ENCODE measurements around the gene SPTB. TPM values are rescaled to one million over a fixed set of nuclear protein-coding genes. Genes with fewer than 3 reads are reported as not detected.
"Not testable (repeated sequence)": the region's sequence is repeated elsewhere in the genome, so short reads cannot be mapped to it uniquely, and the experiment has no call there.

The SPTB gene
- total RNA-seq, 1 donor from 2014 or later, result 3.0 TPM

DNA sequence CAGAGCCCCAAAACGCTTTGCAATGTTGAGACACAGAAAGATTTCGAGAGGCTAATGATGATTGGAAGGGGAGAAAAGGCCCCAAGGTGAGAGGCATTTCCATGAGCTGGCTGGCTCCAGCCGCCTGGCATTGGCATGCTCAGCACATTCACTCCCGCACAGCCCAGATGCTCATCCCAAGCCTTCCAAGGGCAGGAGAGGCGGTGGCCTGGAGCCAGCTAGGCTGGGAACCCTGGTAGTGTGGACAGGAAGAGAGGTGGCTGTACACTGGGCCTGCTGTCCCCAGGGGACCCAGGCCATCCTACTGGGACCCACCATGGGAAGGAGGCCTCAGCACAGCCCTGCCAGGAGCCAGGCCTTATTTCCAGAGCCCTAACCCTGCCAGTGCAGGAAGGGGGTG lies 72.2 kb downstream of the SPTB start:
- H3K27ac ChIP-seq, result no peak overlapping the region
- DNase-seq (peak; percentile 62), ATAC-seq (no peak)

GRCh38 chr14:64806862-64807495 lies 72.7 kb downstream of the SPTB start:
- ATAC-seq, result no peak
- Histone ChIP-seq H3K4me3 (no peak overlapping the region), H3K36me3 (no peaks in the 10 kb centered on the region), H3K27me3 (no peaks in the 10 kb centered on the region), H3K9me3 (no peaks in the 10 kb centered on the region), H3K27ac (peak overlapping the region; percentile 60), H3K4me1 (peaks cover 11% of the 10 kb centered on the region)
- intact Hi-C loops (cut with DNase I), result no loop called here
- no peak for DNase-seq
- TF ChIP-seq, protein P1, sequence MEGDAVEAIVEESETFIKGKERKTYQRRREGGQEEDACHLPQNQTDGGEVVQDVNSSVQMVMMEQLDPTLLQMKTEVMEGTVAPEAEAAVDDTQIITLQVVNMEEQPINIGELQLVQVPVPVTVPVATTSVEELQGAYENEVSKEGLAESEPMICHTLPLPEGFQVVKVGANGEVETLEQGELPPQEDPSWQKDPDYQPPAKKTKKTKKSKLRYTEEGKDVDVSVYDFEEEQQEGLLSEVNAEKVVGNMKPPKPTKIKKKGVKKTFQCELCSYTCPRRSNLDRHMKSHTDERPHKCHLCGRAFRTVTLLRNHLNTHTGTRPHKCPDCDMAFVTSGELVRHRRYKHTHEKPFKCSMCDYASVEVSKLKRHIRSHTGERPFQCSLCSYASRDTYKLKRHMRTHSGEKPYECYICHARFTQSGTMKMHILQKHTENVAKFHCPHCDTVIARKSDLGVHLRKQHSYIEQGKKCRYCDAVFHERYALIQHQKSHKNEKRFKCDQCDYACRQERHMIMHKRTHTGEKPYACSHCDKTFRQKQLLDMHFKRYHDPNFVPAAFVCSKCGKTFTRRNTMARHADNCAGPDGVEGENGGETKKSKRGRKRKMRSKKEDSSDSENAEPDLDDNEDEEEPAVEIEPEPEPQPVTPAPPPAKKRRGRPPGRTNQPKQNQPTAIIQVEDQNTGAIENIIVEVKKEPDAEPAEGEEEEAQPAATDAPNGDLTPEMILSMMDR (IDR thresholded peaks at IDR 0.05), result no peak

More for the DNA sequence above, 72.2 kb downstream of the SPTB start:
- Histone ChIP-seq H3K4me1 (peaks cover 11% of the 10 kb centered on the region), H3K9me3 (no peaks in the 10 kb centered on the region), H3K36me3 (no peaks in the 10 kb centered on the region), H3K4me3 (no peak overlapping the region), H3K27me3 (no peaks in the 10 kb centered on the region)
- TF ChIP-seq, protein P1 (IDR thresholded peaks at IDR 0.05), result no peak
- intact Hi-C loops (cut with DNase I), result no loop called here

GRCh38 chr14:64806202-64806861 lies 73.4 kb downstream of the SPTB start:
- intact Hi-C loops (cut with DNase I), result no loop called here
- Histone ChIP-seq H3K9me3 (no peaks in the 10 kb centered on the region), H3K4me3 (no peak overlapping the region), H3K36me3 (no peaks in the 10 kb centered on the region), H3K4me1 (peaks cover 11% of the 10 kb centered on the region), H3K27ac (peak overlapping the region; percentile 60), H3K27me3 (no peaks in the 10 kb centered on the region)
- DNase-seq, result peak; percentile 64
- ATAC-seq, result peak; percentile 72
- TF ChIP-seq, protein P1 (IDR thresholded peaks at IDR 0.05), result no peak

DNA sequence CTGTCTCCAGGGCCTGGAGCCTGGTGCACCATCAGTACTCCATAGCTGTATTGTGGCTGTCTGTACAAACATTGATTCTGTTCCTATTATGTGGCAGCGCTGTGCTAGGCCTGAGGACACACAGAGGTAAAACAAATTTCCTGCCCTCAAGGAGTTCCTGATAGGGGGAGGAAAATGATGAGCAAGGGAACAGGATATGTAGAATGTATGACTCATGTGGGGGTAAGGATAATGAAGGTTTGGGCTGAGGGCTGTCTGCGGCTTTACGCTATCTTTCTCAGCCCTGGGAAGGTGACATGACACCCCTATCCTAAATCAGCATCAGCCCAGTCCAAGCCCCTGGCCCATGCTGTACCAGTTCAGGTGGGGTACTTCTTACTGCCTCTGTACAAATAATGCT lies 74.1 kb downstream of the SPTB start:
- H3K27ac ChIP-seq; ATAC-seq; H3K27me3 ChIP-seq; H3K9me3 ChIP-seq; H3K36me3 ChIP-seq; intact Hi-C loops (cut with DNase I); H3K4me3 ChIP-seq: not testable (repeated sequence)
- peak; percentile 5 for DNase-seq
- peaks cover 11% of the 10 kb centered on the region for H3K4me1 ChIP-seq

DNA sequence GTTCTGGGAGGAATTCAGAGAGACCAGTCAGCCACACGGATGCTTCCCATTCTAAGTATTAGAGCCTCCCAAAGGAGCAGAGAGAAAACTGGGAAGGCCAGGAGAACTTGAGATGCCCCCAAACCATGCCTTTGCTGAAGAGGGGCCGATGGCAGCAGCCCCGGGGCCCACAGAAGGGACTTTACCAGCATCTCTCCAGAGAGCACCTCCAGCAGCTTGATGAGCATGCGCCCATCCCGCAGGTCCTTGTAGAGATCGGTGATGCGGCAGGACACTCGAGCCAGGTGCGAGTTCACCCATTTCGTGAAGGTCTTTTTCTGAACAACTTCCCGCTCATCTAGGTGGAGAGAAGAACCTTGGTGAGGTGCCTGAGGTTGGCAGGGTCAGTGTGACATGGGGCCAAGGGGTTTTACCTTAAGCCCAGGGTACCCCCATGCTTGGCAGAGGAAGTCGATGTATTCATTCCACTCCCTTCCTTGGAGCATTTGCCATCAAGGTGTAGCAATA lies 74.9 kb downstream of the SPTB start:
- TF ChIP-seq, protein P1 (IDR thresholded peaks at IDR 0.05), result no peak
- Histone ChIP-seq H3K27me3 (no peaks in the 10 kb centered on the region), H3K4me3 (no peak overlapping the region), H3K36me3 (no peaks in the 10 kb centered on the region), H3K9me3 (no peaks in the 10 kb centered on the region), H3K27ac (no peak overlapping the region), H3K4me1 (peaks cover 11% of the 10 kb centered on the region)
- intact Hi-C loops (cut with DNase I), result no loop called here
- no peak for ATAC-seq
- DNase-seq, result peak; percentile 46

GRCh38 chr14:64801800-64802199 lies 77.9 kb downstream of the SPTB start:
- DNase-seq (no peak), ATAC-seq (no peak)
- Histone ChIP-seq H3K36me3 (no peaks in the 10 kb centered on the region), H3K9me3 (no peaks in the 10 kb centered on the region), H3K4me1 (peaks cover 11% of the 10 kb centered on the region), H3K27me3 (no peaks in the 10 kb centered on the region), H3K4me3 (no peak overlapping the region), H3K27ac (no peak overlapping the region)
- TF ChIP-seq, protein P1 (IDR thresholded peaks at IDR 0.05), result peak; percentile 24
- intact Hi-C loops (cut with DNase I), result no loop called here
